CD4-positive, CD25-positive, alpha-beta regulatory T cell (primary cell): ENCODE measurements around the gene PTPN5. TPM values are rescaled to one million over a fixed set of nuclear protein-coding genes. Genes with fewer than 3 reads are reported as not detected.

ENCODE experiments used
- ATAC-seq, 2 donors: fragments of 150-1000 bp; cut with Tn5 transposase; one replicate each; pipeline ENCODE4 v1.10.0; 2021; ENCODE audit warnings: low read depth in 2 of 2, moderate number of reproducible peaks in 2 of 2, moderate library complexity in 1 of 2
- DNase-seq, 3 donors: peaks; one replicate each; pipeline versions ENCODE4 v3.0.0 to v3.0.0-alpha.2; 2012 to 2022; ENCODE audit warnings: mixed read lengths in 1 of 3
- H3K27ac ChIP-seq: one replicate; pipeline ENCODE4 v1.7.0; 2013; ENCODE audit warnings: mild to moderate bottlenecking, low read length; ENCODE audit not compliant: insufficient read depth, poor library complexity, severe bottlenecking
- H3K27me3 ChIP-seq: one replicate; pipeline ENCODE4 v1.7.0; 2013; ENCODE audit warnings: low read length; ENCODE audit not compliant: control insufficient read depth, insufficient read depth
- H3K36me3 ChIP-seq: one replicate; pipeline ENCODE4 v1.7.0; 2013; ENCODE audit warnings: mild to moderate bottlenecking, low read length, moderate library complexity; ENCODE audit not compliant: control insufficient read depth, insufficient read depth
- H3K4me1 ChIP-seq: 2 replicates; pipeline ENCODE4 v1.7.0; 2013; ENCODE audit warnings: mild to moderate bottlenecking, low read length; ENCODE audit not compliant: insufficient read depth, control insufficient read depth, poor library complexity, severe bottlenecking
- H3K4me3 ChIP-seq: one replicate; pipeline ENCODE4 v1.7.0; 2013; ENCODE audit warnings: low read depth, mild to moderate bottlenecking, low read length, moderate library complexity
- H3K9me3 ChIP-seq, 2 experiments: 1 replicate in 1 of 2; 2 replicates in 1 of 2; pipeline ENCODE4 v1.7.0; 2013; ENCODE audit warnings: low read length in 2 of 2, mild to moderate bottlenecking in 1 of 2, moderate library complexity in 1 of 2; ENCODE audit not compliant: control insufficient read depth in 2 of 2
- H3K27ac Mint-ChIP-seq, 3 donors: one replicate each; pipeline ENCODE4 v1.8.0; 2020 to 2022; ENCODE audit warnings: mild to moderate bottlenecking in 3 of 3, mixed read lengths in 3 of 3, moderate library complexity in 2 of 3
- H3K27me3 Mint-ChIP-seq: one replicate; pipeline ENCODE4 v1.8.0; 2022; ENCODE audit warnings: mild to moderate bottlenecking, mixed read lengths
- H3K36me3 Mint-ChIP-seq: one replicate; pipeline ENCODE4 v1.8.0; 2020; ENCODE audit warnings: mixed read lengths
- H3K4me1 Mint-ChIP-seq, 4 donors: one replicate each; pipeline ENCODE4 v1.8.0; 2020 to 2022; ENCODE audit warnings: mixed read lengths in 4 of 4, mild to moderate bottlenecking in 1 of 4
- H3K4me3 Mint-ChIP-seq, 4 donors: one replicate each; pipeline ENCODE4 v1.8.0; 2020 to 2022; ENCODE audit warnings: mild to moderate bottlenecking in 4 of 4, mixed read lengths in 4 of 4, moderate library complexity in 3 of 4
- H3K9me3 Mint-ChIP-seq, 7 donors: one replicate each; pipeline ENCODE4 v1.8.0; 2020 to 2022; ENCODE audit warnings: mixed read lengths in 7 of 7, mild to moderate bottlenecking in 3 of 7, moderate library complexity in 2 of 7
- polyA plus RNA-seq, 4 donors: library from polyadenylated mRNA; unstranded; fragments of 300-500 nt; fragmentation: Illumina TruSeq; gene quantifications; one replicate each; pipeline ENCODE4 v1.2.3, GENCODE V29; 2021
- total RNA-seq: library from RNA; stranded (reverse); gene quantifications from one replicate; pipeline ENCODE4 v1.2.3, GENCODE V29; 2022

PTPN5 gene
- total and polyA plus RNA-seq, 5 donors from 2014 or later, result not detected

GRCh38 chr11:18780329-18780728, 11.3 kb downstream of the PTPN5 start:
- Mint-ChIP-seq H3K9me3 (peaks cover 0 to 7% (median 0%) of the 10 kb centered on the region in 7 donors), H3K36me3 (no peaks in the 10 kb centered on the region), H3K4me3 (no peak overlapping the region), H3K4me1 (peaks cover 0 to 18% (median 13%) of the 10 kb centered on the region in 4 donors), H3K27ac (no peak overlapping the region), H3K27me3 (no peaks in the 10 kb centered on the region)
- ATAC-seq (no peak), DNase-seq (no peak)
- Histone ChIP-seq H3K4me1 (no peaks in the 10 kb centered on the region), H3K27me3 (no peaks in the 10 kb centered on the region), H3K4me3 (no peak overlapping the region), H3K36me3 (no peaks in the 10 kb centered on the region), H3K9me3 (no peaks in the 10 kb centered on the region), H3K27ac (no peak overlapping the region)

GRCh38 chr11:18778468-18778867, 13.1 kb downstream of the PTPN5 start:
- Mint-ChIP-seq H3K4me1 (peaks cover 0 to 18% (median 14%) of the 10 kb centered on the region in 4 donors), H3K27ac (peak overlapping the region in 2 of 3 donors; percentile 70 to 84), H3K9me3 (peaks cover 0 to 7% (median 0%) of the 10 kb centered on the region in 7 donors), H3K36me3 (no peaks in the 10 kb centered on the region), H3K27me3 (no peaks in the 10 kb centered on the region), H3K4me3 (no peak overlapping the region)
- DNase-seq (peak in 1 of 3 donors; percentile 82), ATAC-seq (peak; percentile 20 to 63)
- H3K4me3 ChIP-seq, result no peak overlapping the region
- no peak overlapping the region for H3K27ac ChIP-seq
- no peaks in the 10 kb centered on the region for H3K27me3 ChIP-seq
- H3K36me3 ChIP-seq, result no peaks in the 10 kb centered on the region
- no peaks in the 10 kb centered on the region for H3K9me3 ChIP-seq
- H3K4me1 ChIP-seq, result no peaks in the 10 kb centered on the region

DNA sequence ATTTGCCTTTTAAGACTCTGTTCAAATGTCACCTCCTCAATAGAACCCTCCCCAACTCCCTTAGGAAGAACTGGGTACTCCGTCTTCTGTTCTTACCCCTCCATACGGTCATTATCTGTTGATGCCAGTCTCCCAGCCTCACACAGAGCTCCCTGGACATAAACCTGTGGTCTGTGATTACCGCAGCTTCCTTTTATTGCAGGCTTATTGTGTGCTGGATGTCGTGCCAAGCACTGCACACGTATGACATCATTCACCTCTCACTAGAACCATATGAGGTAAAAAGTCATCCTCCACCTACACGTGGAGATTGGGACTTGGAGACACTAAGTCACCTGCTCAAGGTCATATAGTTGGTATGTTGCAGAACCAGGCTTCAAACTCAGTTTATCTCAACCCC, 15.3 kb downstream of the PTPN5 start:
- H3K4me1 Mint-ChIP-seq, result peaks cover 0 to 18% (median 14%) of the 10 kb centered on the region in 4 donors
- ATAC-seq (no peak), DNase-seq (no peak)
- H3K9me3 ChIP-seq, result no peaks in the 10 kb centered on the region
- H3K27me3 ChIP-seq, result no peaks in the 10 kb centered on the region
- no peaks in the 10 kb centered on the region for H3K36me3 ChIP-seq
- H3K36me3 Mint-ChIP-seq, result no peaks in the 10 kb centered on the region
- no peak overlapping the region for H3K4me3 Mint-ChIP-seq
- H3K27me3 Mint-ChIP-seq, result no peaks in the 10 kb centered on the region
- H3K27ac Mint-ChIP-seq, result no peak overlapping the region
- H3K4me3 ChIP-seq, result no peak overlapping the region
- no peaks in the 10 kb centered on the region for H3K4me1 ChIP-seq
- no peak overlapping the region for H3K27ac ChIP-seq
- peaks cover 0 to 7% (median 0%) of the 10 kb centered on the region in 7 donors for H3K9me3 Mint-ChIP-seq

- Histone ChIP-seq H3K36me3 (no peaks in the 10 kb centered on the region), H3K27ac (no peak overlapping the region), H3K4me1 (no peaks in the 10 kb centered on the region), H3K9me3 (no peaks in the 10 kb centered on the region), H3K4me3 (no peak overlapping the region), H3K27me3 (no peaks in the 10 kb centered on the region)
- Mint-ChIP-seq H3K36me3 (no peaks in the 10 kb centered on the region), H3K27ac (peak overlapping the region in 1 of 3 donors; percentile 79), H3K4me3 (no peak overlapping the region), H3K9me3 (peaks cover 0 to 7% (median 0%) of the 10 kb centered on the region in 7 donors), H3K4me1 (peaks cover 0 to 18% (median 14%) of the 10 kb centered on the region in 4 donors), H3K27me3 (no peaks in the 10 kb centered on the region)
- DNase-seq, result peak; percentile 9 to 66 (median 17)
- ATAC-seq, result no peak
These were observed 15.9 kb downstream of the PTPN5 start for GRCh38 chr11:18775492-18776292.

DNA sequence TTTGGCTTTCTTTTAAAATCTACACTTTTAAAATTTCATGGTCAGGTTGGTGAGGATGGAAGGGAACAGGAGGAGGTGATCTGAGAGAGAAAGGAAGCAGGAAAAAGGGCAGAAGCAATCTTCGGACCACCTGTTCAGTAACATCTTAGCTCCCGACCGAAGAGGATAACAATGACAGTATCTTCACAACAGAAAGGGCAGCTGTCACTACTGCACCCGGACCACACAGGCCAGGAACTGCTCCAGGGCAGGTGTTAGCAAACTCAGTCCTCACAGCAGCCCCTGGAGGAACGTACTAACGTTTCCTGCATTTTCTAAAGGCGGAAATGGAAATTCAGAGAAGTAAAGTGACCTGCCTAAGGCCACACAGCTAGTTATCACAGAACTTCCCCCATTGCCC, 16.8 kb downstream of the PTPN5 start:
- ATAC-seq (no peak), DNase-seq (no peak)
- H3K4me1 ChIP-seq, result no peaks in the 10 kb centered on the region
- H3K36me3 ChIP-seq, result no peaks in the 10 kb centered on the region
- no peaks in the 10 kb centered on the region for H3K27me3 Mint-ChIP-seq
- no peak overlapping the region for H3K27ac Mint-ChIP-seq
- no peaks in the 10 kb centered on the region for H3K36me3 Mint-ChIP-seq
- H3K4me3 ChIP-seq, result no peak overlapping the region
- H3K27me3 ChIP-seq, result peaks cover 3% of the 10 kb centered on the region
- no peak overlapping the region for H3K27ac ChIP-seq
- H3K9me3 Mint-ChIP-seq, result peaks cover 0 to 7% (median 0%) of the 10 kb centered on the region in 7 donors
- peaks cover 0 to 18% (median 14%) of the 10 kb centered on the region in 4 donors for H3K4me1 Mint-ChIP-seq
- H3K9me3 ChIP-seq, result no peaks in the 10 kb centered on the region
- no peak overlapping the region for H3K4me3 Mint-ChIP-seq

GRCh38 chr11:18773681-18774080, 17.9 kb downstream of the PTPN5 start:
- H3K36me3 Mint-ChIP-seq, result no peaks in the 10 kb centered on the region
- DNase-seq (no peak), ATAC-seq (no peak)
- Histone ChIP-seq H3K27ac (no peak overlapping the region), H3K4me1 (no peaks in the 10 kb centered on the region), H3K36me3 (no peaks in the 10 kb centered on the region), H3K4me3 (no peak overlapping the region), H3K27me3 (peaks cover 3% of the 10 kb centered on the region), H3K9me3 (no peaks in the 10 kb centered on the region)
- no peak overlapping the region for H3K4me3 Mint-ChIP-seq
- no peaks in the 10 kb centered on the region for H3K27me3 Mint-ChIP-seq
- peak overlapping the region in 1 of 3 donors; percentile 73 for H3K27ac Mint-ChIP-seq
- H3K4me1 Mint-ChIP-seq, result peaks cover 0 to 13% (median 8%) of the 10 kb centered on the region in 4 donors
- H3K9me3 Mint-ChIP-seq, result peaks cover 0 to 4% (median 0%) of the 10 kb centered on the region in 7 donors

- Histone ChIP-seq H3K27me3 (peaks cover 3% of the 10 kb centered on the region), H3K4me1 (no peaks in the 10 kb centered on the region), H3K27ac (no peak overlapping the region), H3K4me3 (no peak overlapping the region), H3K36me3 (no peaks in the 10 kb centered on the region), H3K9me3 (no peaks in the 10 kb centered on the region)
- Mint-ChIP-seq H3K36me3 (no peaks in the 10 kb centered on the region), H3K4me1 (peaks cover 0 to 7% (median 3%) of the 10 kb centered on the region in 4 donors), H3K4me3 (no peak overlapping the region), H3K9me3 (peaks cover 0 to 2% (median 0%) of the 10 kb centered on the region in 7 donors), H3K27ac (no peak overlapping the region), H3K27me3 (no peaks in the 10 kb centered on the region)
- DNase-seq (no peak), ATAC-seq (no peak)
These were observed 18.5 kb downstream of the PTPN5 start for GRCh38 chr11:18773104-18773503.

DNA sequence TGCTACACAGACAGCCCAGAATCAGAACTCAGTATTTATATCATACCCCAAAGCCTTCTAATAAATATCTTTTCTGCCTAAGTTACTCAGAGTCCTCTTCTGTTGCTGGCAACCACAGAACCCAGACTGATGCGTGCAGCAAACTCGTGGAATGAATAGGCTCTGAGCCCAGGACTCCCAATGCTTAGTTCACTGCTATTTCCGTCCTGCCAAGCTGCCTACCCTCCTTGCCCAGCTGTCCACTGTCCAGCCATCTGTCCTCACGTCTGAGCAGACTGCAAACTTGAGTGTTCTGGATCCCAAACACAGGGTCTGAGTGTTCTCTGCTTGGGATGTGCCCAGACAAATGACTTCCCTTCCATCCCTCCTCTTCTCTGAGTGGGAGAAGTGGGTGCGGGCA, 19.4 kb downstream of the PTPN5 start:
- H3K27ac Mint-ChIP-seq, result no peak overlapping the region
- no peaks in the 10 kb centered on the region for H3K36me3 ChIP-seq
- H3K4me1 ChIP-seq, result no peaks in the 10 kb centered on the region
- no peak overlapping the region for H3K27ac ChIP-seq
- no peaks in the 10 kb centered on the region for H3K36me3 Mint-ChIP-seq
- H3K27me3 Mint-ChIP-seq, result no peaks in the 10 kb centered on the region
- no peak for ATAC-seq
- no peak for DNase-seq
- peaks cover 0 to 2% (median 0%) of the 10 kb centered on the region in 4 donors for H3K4me1 Mint-ChIP-seq
- peaks cover 3% of the 10 kb centered on the region for H3K27me3 ChIP-seq
- no peak overlapping the region for H3K4me3 Mint-ChIP-seq
- H3K9me3 Mint-ChIP-seq, result peaks cover 0 to 2% (median 0%) of the 10 kb centered on the region in 7 donors
- no peaks in the 10 kb centered on the region for H3K9me3 ChIP-seq
- H3K4me3 ChIP-seq, result no peak overlapping the region
